Measurements from ENCODE around the gene TRAPPC8.

TRAPPC8 gene

GRCh38 chr18:31840499-31840898 is 102.4 kb downstream of the TRAPPC8 start:
- H3K36me3 ChIP-seq (replicated peaks in 1 of 2; ENCODE audit: control insufficient read depth in 2 of 2, insufficient read depth in 2 of 2, low read length in 2 of 2) = peaks cover 7 to 81% of the 10 kb centered on the region in 2 donors
- no peak overlapping the region for H3K4me2 ChIP-seq (ENCODE audit: insufficient read depth, low read length, poor library complexity, severe bottlenecking)
- WGBS, 2 donors (ENCODE audit: extremely low coverage in 2 of 2, insufficient read length in 2 of 2, insufficient replicate concordance in 1 of 2) = no CpG with 5 or more reads among the region's 2 CpGs
- H4K91ac ChIP-seq (ENCODE audit: low read depth, low read length, poor library complexity) = no peak overlapping the region
- H3K79me1 ChIP-seq (ENCODE audit: low read depth, low read length) = no peaks in the 10 kb centered on the region
- H3K9ac ChIP-seq (ENCODE audit: low read depth, low read length, poor library complexity) = no peak overlapping the region
- H3K4me1 ChIP-seq (ENCODE audit: control insufficient read depth in 2 of 2, insufficient read depth in 1 of 2, low read depth in 1 of 2, low read length in 2 of 2) = no peaks in the 10 kb centered on the region
- no peak overlapping the region for H2AFZ ChIP-seq (ENCODE audit: low read length)
- H2BK5ac ChIP-seq (ENCODE audit: low read length) = no peak overlapping the region
- no peak for DNase-seq (ENCODE audit: low spot score)
- no peak overlapping the region for H2BK12ac ChIP-seq (ENCODE audit: low read length)
- no peak overlapping the region for H3K27ac ChIP-seq (replicated peaks; ENCODE audit: low read length)
- H3K4ac ChIP-seq (ENCODE audit: low read length) = no peak overlapping the region
- H3K23ac ChIP-seq (ENCODE audit: low read depth, low read length, poor library complexity) = no peak overlapping the region
- no peak overlapping the region for H3K14ac ChIP-seq (ENCODE audit: low read length)
- no peak overlapping the region for H3K4me3 ChIP-seq (ENCODE audit: low read length in 2 of 2)
- H4K8ac ChIP-seq (ENCODE audit: low read depth, low read length) = no peak overlapping the region
- no peak overlapping the region for H2BK15ac ChIP-seq (ENCODE audit: low read length)
- no peaks in the 10 kb centered on the region for H3K27me3 ChIP-seq (ENCODE audit: control insufficient read depth in 3 of 3, insufficient read depth in 3 of 3, low read depth in 1 of 3, low read length in 3 of 3)
- no peak overlapping the region for H2AK5ac ChIP-seq (ENCODE audit: low read depth, low read length)
- H2BK120ac ChIP-seq (ENCODE audit: low read depth, low read length) = no peak overlapping the region
- no peak overlapping the region for H3K18ac ChIP-seq (ENCODE audit: low read length)
- H3K9me3 ChIP-seq (replicated peaks in 1 of 2; ENCODE audit: control insufficient read depth in 2 of 2, insufficient read depth in 1 of 2, low read depth in 1 of 2, low read length in 2 of 2) = no peaks in the 10 kb centered on the region

GRCh38 chr18:31837879-31838278 is 105.0 kb downstream of the TRAPPC8 start:
- no peak for DNase-seq (ENCODE audit: low spot score)
- H3K27me3 ChIP-seq (ENCODE audit: control insufficient read depth in 3 of 3, insufficient read depth in 3 of 3, low read depth in 1 of 3, low read length in 3 of 3) = no peaks in the 10 kb centered on the region
- H2AFZ ChIP-seq (ENCODE audit: low read length) = no peak overlapping the region
- H3K36me3 ChIP-seq (replicated peaks in 1 of 2; ENCODE audit: control insufficient read depth in 2 of 2, insufficient read depth in 2 of 2, low read length in 2 of 2) = peaks cover 9 to 77% of the 10 kb centered on the region in 2 donors
- no peaks in the 10 kb centered on the region for H3K79me1 ChIP-seq (ENCODE audit: low read depth, low read length)
- no peak overlapping the region for H3K23ac ChIP-seq (ENCODE audit: low read depth, low read length, poor library complexity)
- H3K9me3 ChIP-seq (replicated peaks in 1 of 2; ENCODE audit: control insufficient read depth in 2 of 2, insufficient read depth in 1 of 2, low read depth in 1 of 2, low read length in 2 of 2) = no peaks in the 10 kb centered on the region
- H3K4me2 ChIP-seq (ENCODE audit: insufficient read depth, low read length, poor library complexity, severe bottlenecking) = no peak overlapping the region
- H3K27ac ChIP-seq (replicated peaks; ENCODE audit: low read length) = no peak overlapping the region
- H2BK15ac ChIP-seq (ENCODE audit: low read length) = no peak overlapping the region
- H3K9ac ChIP-seq (ENCODE audit: low read depth, low read length, poor library complexity) = no peak overlapping the region
- no peak overlapping the region for H2BK12ac ChIP-seq (ENCODE audit: low read length)
- H3K4me1 ChIP-seq (ENCODE audit: control insufficient read depth in 2 of 2, insufficient read depth in 1 of 2, low read depth in 1 of 2, low read length in 2 of 2) = no peaks in the 10 kb centered on the region
- H4K8ac ChIP-seq (ENCODE audit: low read depth, low read length) = no peak overlapping the region
- H2BK5ac ChIP-seq (ENCODE audit: low read length) = no peak overlapping the region
- no peak overlapping the region for H4K91ac ChIP-seq (ENCODE audit: low read depth, low read length, poor library complexity)
- no peak overlapping the region for H2BK120ac ChIP-seq (ENCODE audit: low read depth, low read length)
- H3K14ac ChIP-seq (ENCODE audit: low read length) = no peak overlapping the region
- no peak overlapping the region for H2AK5ac ChIP-seq (ENCODE audit: low read depth, low read length)
- no peak overlapping the region for H3K4ac ChIP-seq (ENCODE audit: low read length)
- H3K18ac ChIP-seq (ENCODE audit: low read length) = no peak overlapping the region
- H3K4me3 ChIP-seq (ENCODE audit: low read length in 2 of 2) = no peak overlapping the region
- no CpG with 5 or more reads among the region's 3 CpGs for WGBS, 2 donors (ENCODE audit: extremely low coverage in 2 of 2, insufficient read length in 2 of 2, insufficient replicate concordance in 1 of 2)

- H4K91ac ChIP-seq (ENCODE audit: low read depth, low read length, poor library complexity) = no peak overlapping the region
- no peaks in the 10 kb centered on the region for H3K27me3 ChIP-seq (ENCODE audit: control insufficient read depth in 3 of 3, insufficient read depth in 3 of 3, low read depth in 1 of 3, low read length in 3 of 3)
- no peak overlapping the region for H3K27ac ChIP-seq (replicated peaks; ENCODE audit: low read length)
- H2BK5ac ChIP-seq (ENCODE audit: low read length) = no peak overlapping the region
- no peak overlapping the region for H2BK120ac ChIP-seq (ENCODE audit: low read depth, low read length)
- H2AFZ ChIP-seq (ENCODE audit: low read length) = no peak overlapping the region
- no peak overlapping the region for H3K4me2 ChIP-seq (ENCODE audit: insufficient read depth, low read length, poor library complexity, severe bottlenecking)
- no peak overlapping the region for H3K18ac ChIP-seq (ENCODE audit: low read length)
- DNase-seq (ENCODE audit: low spot score) = no peak
- H3K9me3 ChIP-seq (replicated peaks in 1 of 2; ENCODE audit: control insufficient read depth in 2 of 2, insufficient read depth in 1 of 2, low read depth in 1 of 2, low read length in 2 of 2) = no peaks in the 10 kb centered on the region
- H3K9ac ChIP-seq (ENCODE audit: low read depth, low read length, poor library complexity) = no peak overlapping the region
- H4K8ac ChIP-seq (ENCODE audit: low read depth, low read length) = no peak overlapping the region
- no peak overlapping the region for H3K4ac ChIP-seq (ENCODE audit: low read length)
- H2BK15ac ChIP-seq (ENCODE audit: low read length) = no peak overlapping the region
- H3K23ac ChIP-seq (ENCODE audit: low read depth, low read length, poor library complexity) = no peak overlapping the region
- H3K4me1 ChIP-seq (ENCODE audit: control insufficient read depth in 2 of 2, insufficient read depth in 1 of 2, low read depth in 1 of 2, low read length in 2 of 2) = no peaks in the 10 kb centered on the region
- H2AK5ac ChIP-seq (ENCODE audit: low read depth, low read length) = no peak overlapping the region
- no peak overlapping the region for H3K4me3 ChIP-seq (ENCODE audit: low read length in 2 of 2)
- WGBS, 2 donors (ENCODE audit: extremely low coverage in 2 of 2, insufficient read length in 2 of 2, insufficient replicate concordance in 1 of 2) = no CpG with 5 or more reads among the region's 4 CpGs
- no peak overlapping the region for H3K14ac ChIP-seq (ENCODE audit: low read length)
- no peaks in the 10 kb centered on the region for H3K79me1 ChIP-seq (ENCODE audit: low read depth, low read length)
- no peak overlapping the region for H2BK12ac ChIP-seq (ENCODE audit: low read length)
- peaks cover 9 to 78% of the 10 kb centered on the region in 2 donors for H3K36me3 ChIP-seq (replicated peaks in 1 of 2; ENCODE audit: control insufficient read depth in 2 of 2, insufficient read depth in 2 of 2, low read length in 2 of 2)
Observed at GRCh38 chr18:31835528-31836133, 107.3 kb downstream of the TRAPPC8 start.

GRCh38 chr18:31831903-31832302 is 111.0 kb downstream of the TRAPPC8 start:
- Histone ChIP-seq H3K36me3 (replicated peaks in 1 of 2; ENCODE audit: control insufficient read depth in 2 of 2, insufficient read depth in 2 of 2, low read length in 2 of 2) (peaks cover 8 to 63% of the 10 kb centered on the region in 2 donors), H3K23ac (ENCODE audit: low read depth, low read length, poor library complexity) (no peak overlapping the region), H4K91ac (ENCODE audit: low read depth, low read length, poor library complexity) (no peak overlapping the region), H3K14ac (ENCODE audit: low read length) (no peak overlapping the region), H2BK120ac (ENCODE audit: low read depth, low read length) (no peak overlapping the region), H3K18ac (ENCODE audit: low read length) (no peak overlapping the region), H3K9ac (ENCODE audit: low read depth, low read length, poor library complexity) (no peak overlapping the region), H2BK5ac (ENCODE audit: low read length) (no peak overlapping the region), H3K4me3 (ENCODE audit: low read length in 2 of 2) (no peak overlapping the region), H3K27ac (replicated peaks; ENCODE audit: low read length) (no peak overlapping the region), H3K4ac (ENCODE audit: low read length) (no peak overlapping the region), H3K9me3 (replicated peaks in 1 of 2; ENCODE audit: control insufficient read depth in 2 of 2, insufficient read depth in 1 of 2, low read depth in 1 of 2, low read length in 2 of 2) (peaks cover 0 to 17% of the 10 kb centered on the region in 2 donors), H3K79me1 (ENCODE audit: low read depth, low read length) (no peaks in the 10 kb centered on the region), H3K4me2 (ENCODE audit: insufficient read depth, low read length, poor library complexity, severe bottlenecking) (no peak overlapping the region), H2BK15ac (ENCODE audit: low read length) (no peak overlapping the region), H4K8ac (ENCODE audit: low read depth, low read length) (no peak overlapping the region), H2AFZ (ENCODE audit: low read length) (no peak overlapping the region), H2BK12ac (ENCODE audit: low read length) (no peak overlapping the region), H2AK5ac (ENCODE audit: low read depth, low read length) (no peak overlapping the region), H3K27me3 (ENCODE audit: control insufficient read depth in 3 of 3, insufficient read depth in 3 of 3, low read depth in 1 of 3, low read length in 3 of 3) (no peaks in the 10 kb centered on the region), H3K4me1 (ENCODE audit: control insufficient read depth in 2 of 2, insufficient read depth in 1 of 2, low read depth in 1 of 2, low read length in 2 of 2) (no peaks in the 10 kb centered on the region)
- DNase-seq (ENCODE audit: low spot score) = no peak
- WGBS, 2 donors (ENCODE audit: extremely low coverage in 2 of 2, insufficient read length in 2 of 2, insufficient replicate concordance in 1 of 2) = no CpG with 5 or more reads among the region's 1 CpG

All from neuronal stem cell (in vitro differentiated cells).